ENCODE measurements around the gene TBC1D16. TPM values are rescaled to one million over a fixed set of nuclear protein-coding genes. Genes with fewer than 3 reads are reported as not detected.

TBC1D16 gene
- total RNA-seq, 3 donors from 2014 or later (not counting 1 experiment from before 2014, with no cell fraction given) = 0.49 to 1.00 (median 0.65) TPM

- no peaks in the 10 kb centered on the region for H3K4me1 ChIP-seq (ENCODE audit: control insufficient read depth, insufficient read depth, low read length)
- H3K36me3 Mint-ChIP-seq = no peaks in the 10 kb centered on the region
- H3K27ac ChIP-seq (ENCODE audit: low read length) = no peak overlapping the region
- no peak for TF ChIP-seq CTCF (IDR thresholded peaks at IDR 0.05)
- no peaks in the 10 kb centered on the region for H3K4me1 Mint-ChIP-seq
- WGBS (ENCODE audit: insufficient coverage) = 84% methylated on average over 17 of the region's 17 CpGs
- intact Hi-C loops (cut with micrococcal nuclease) = no loop called here
- H3K27me3 Mint-ChIP-seq (ENCODE audit: low read depth in 2 of 2) = peaks cover 26 to 44% of the 10 kb centered on the region in 2 donors
- ATAC-seq (no peak), DNase-seq (no peak)
- H3K9me3 ChIP-seq (ENCODE audit: control insufficient read depth, insufficient read depth, low read length) = no peaks in the 10 kb centered on the region
- no peaks in the 10 kb centered on the region for H3K36me3 ChIP-seq (ENCODE audit: control insufficient read depth, insufficient read depth, low read length)
- no peaks in the 10 kb centered on the region for H3K9me3 Mint-ChIP-seq
- H3K27ac Mint-ChIP-seq = no peak overlapping the region
- peaks cover 8% of the 10 kb centered on the region for H3K27me3 ChIP-seq (ENCODE audit: control insufficient read depth, insufficient read depth, low read length)
- no peak overlapping the region for H3K4me3 ChIP-seq (ENCODE audit: low read length)
- no peak overlapping the region for H3K4me3 Mint-ChIP-seq
Observed at GRCh38 chr17:79888009-79888540, 147.6 kb downstream of the TBC1D16 start.

- H3K9me3 ChIP-seq (ENCODE audit: control insufficient read depth, insufficient read depth, low read length) = no peaks in the 10 kb centered on the region
- Mint-ChIP-seq H3K27ac (no peak overlapping the region), H3K36me3 (no peaks in the 10 kb centered on the region), H3K4me1 (no peaks in the 10 kb centered on the region), H3K4me3 (no peak overlapping the region), H3K27me3 (ENCODE audit: low read depth in 2 of 2) (peaks cover 32 to 47% of the 10 kb centered on the region in 2 donors), H3K9me3 (no peaks in the 10 kb centered on the region)
- H3K27me3 ChIP-seq (ENCODE audit: control insufficient read depth, insufficient read depth, low read length) = peaks cover 8% of the 10 kb centered on the region
- H3K4me3 ChIP-seq (ENCODE audit: low read length) = no peak overlapping the region
- no peak overlapping the region for H3K27ac ChIP-seq (ENCODE audit: low read length)
- 83% methylated on average over 14 of the region's 14 CpGs for WGBS (ENCODE audit: insufficient coverage)
- no peaks in the 10 kb centered on the region for H3K4me1 ChIP-seq (ENCODE audit: control insufficient read depth, insufficient read depth, low read length)
- no peak for DNase-seq
- intact Hi-C loops (cut with micrococcal nuclease) = no loop called here
- ATAC-seq = no peak
- TF ChIP-seq CTCF (IDR thresholded peaks at IDR 0.05) = no peak
- H3K36me3 ChIP-seq (ENCODE audit: control insufficient read depth, insufficient read depth, low read length) = no peaks in the 10 kb centered on the region
Observed at GRCh38 chr17:79887451-79887991, 148.2 kb downstream of the TBC1D16 start.

GRCh38 chr17:79883202-79883601, 152.5 kb downstream of the TBC1D16 start:
- TF ChIP-seq CTCF (IDR thresholded peaks at IDR 0.05) = no peak

More at GRCh38 chr17:79883202-79883601, 152.5 kb downstream of the TBC1D16 start:
- Histone ChIP-seq H3K4me1 (ENCODE audit: control insufficient read depth, insufficient read depth, low read length) (no peaks in the 10 kb centered on the region), H3K27ac (ENCODE audit: low read length) (no peak overlapping the region), H3K9me3 (ENCODE audit: control insufficient read depth, insufficient read depth, low read length) (no peaks in the 10 kb centered on the region), H3K27me3 (ENCODE audit: control insufficient read depth, insufficient read depth, low read length) (peaks cover 4% of the 10 kb centered on the region), H3K4me3 (ENCODE audit: low read length) (no peak overlapping the region), H3K36me3 (ENCODE audit: control insufficient read depth, insufficient read depth, low read length) (no peaks in the 10 kb centered on the region)
- Mint-ChIP-seq H3K27ac (no peak overlapping the region), H3K36me3 (no peaks in the 10 kb centered on the region), H3K9me3 (no peaks in the 10 kb centered on the region), H3K4me1 (no peaks in the 10 kb centered on the region), H3K27me3 (ENCODE audit: low read depth in 2 of 2) (peaks cover 27 to 38% of the 10 kb centered on the region in 2 donors), H3K4me3 (no peak overlapping the region)
- intact Hi-C loops (cut with micrococcal nuclease) = no loop called here
- DNase-seq (no peak), ATAC-seq (no peak)
- 85% methylated on average over 5 of the region's 7 CpGs for WGBS (ENCODE audit: insufficient coverage)

Other genes starting within 250 kb of the TBC1D16 start
- gene CBX8, start 238.8 kb downstream of the TBC1D16 start, total RNA-seq = 1 to 10 TPM; 4.0 to 6.4 (median 5.8) TPM
- gene CBX4, start 196.4 kb downstream of the TBC1D16 start, total RNA-seq = 100 to 1,000 TPM; 147 to 220 (median 217) TPM
- gene CCDC40, start 770 bp upstream of the TBC1D16 start, total RNA-seq = 1 to 10 TPM in 2 of 3 donors, under 1 TPM in 1; 0.95 to 2.4 (median 1.5) TPM
- 10 to 100 TPM; 28.5 to 35.8 (median 32.9) TPM for gene GAA, start 65.7 kb upstream of the TBC1D16 start, total RNA-seq
- gene EIF4A3, start 111.3 kb upstream of the TBC1D16 start, total RNA-seq = 10 to 100 TPM; 86.2 to 88.6 (median 88.0) TPM
- under 1 TPM in 2 of 3 donors, not detected in 1; 0.12 to 0.38 TPM for gene CARD14, start 134.2 kb upstream of the TBC1D16 start, total RNA-seq
- gene SGSH, start 184.5 kb upstream of the TBC1D16 start, total RNA-seq = 10 to 100 TPM; 73.4 to 96.5 (median 74.1) TPM
- 10 to 100 TPM; 33.9 to 37.6 (median 35.8) TPM for gene SLC26A11, start 184.6 kb upstream of the TBC1D16 start, total RNA-seq
- 1,000 to 10,000 TPM in 2 of 3 donors, 100 to 1,000 TPM in 1; 929 to 1,120 (median 1,060) TPM for gene RNF213, start 225.0 kb upstream of the TBC1D16 start, total RNA-seq